Pancreas (tissue), 10 donors: Measurements from ENCODE around the gene ZNF451. TPM values are rescaled to one million over a fixed set of nuclear protein-coding genes. Genes with fewer than 3 reads are reported as not detected.

Experiments
- ATAC-seq, 4 donors: fragments of 200-7000 bp; cut with Tn5 transposase; one replicate each; pipeline versions ENCODE4 v1.8.0 to v1.9.1; 2020; ENCODE audit warnings: mild to moderate bottlenecking in 4 of 4, moderate library complexity in 4 of 4
- DNase-seq, 6 donors: peaks; one replicate each; pipeline ENCODE4 v3.0.0-alpha.2; 2020
- FAIRE-seq: peaks from 2 replicates; lab custom pipeline; 2012; peaks lifted over from hg19 to GRCh38; lab: Jason Lieb, UNC
- H3K27ac ChIP-seq, 4 donors: fragments of 200-600 bp; sonication (generic); 1 replicate in 3 of 4; 2 replicates in 1 of 4; pipeline versions ENCODE4 v1.5.0 to v1.8.0; 2020
- H3K27me3 ChIP-seq, 4 donors: fragments of 200-600 bp; one replicate each; pipeline ENCODE4 v1.8.0; 2021
- H3K36me3 ChIP-seq, 3 donors: fragments of 200-600 bp; sonication (generic) in 1 of 3; one replicate each; pipeline versions ENCODE4 v1.5.0 to v1.8.0; 2020 to 2021
- H3K4me1 ChIP-seq, 3 donors: fragments of 200-600 bp; one replicate each; pipeline ENCODE4 v1.8.0; 2021
- H3K4me3 ChIP-seq, 4 donors: fragments of 200-600 bp; sonication (generic) in 2 of 4; one replicate each; pipeline versions ENCODE4 v1.5.0 to v1.8.0; 2020 to 2021
- H3K9me3 ChIP-seq, 4 donors: fragments of 200-600 bp; one replicate each; pipeline ENCODE4 v1.8.0; 2021
- WGBS, 2 donors: extraction: QIAGEN DNeasy Blood & Tissue Kit; methylation state at CpG; one replicate each; pipeline ENCODE4 v1.1.7; 2013; 5-methylcytosine and 5-hydroxymethylcytosine counted together
- intact Hi-C, 3 donors: fragments of 100-400 bp; cut with DNase I; formaldehyde crosslinking; loops; one replicate each; pipeline versions ENCODE4 v1.11.1 to v1.14.2; 2022
- polyA plus RNA-seq, 2 donors: library from polyadenylated mRNA; stranded (reverse); fragments of 200-250 nt; gene quantifications; one replicate each; pipeline ENCODE4 v1.2.3, GENCODE V29; 2013
- total RNA-seq, 6 donors: library from RNA; stranded (reverse); fragmentation: NEBNext Ultra II Directional in 4 of 6; extraction: Animal tissue kit (Norgen Biotek cat#: 25700) in 4 of 6; gene quantifications; one replicate each; pipeline versions ENCODE4 v1.2.1 to v1.2.4, GENCODE V29; 2021 to 2023
- TF ChIP-seq, protein P1 (sequence below), 4 donors: fragments of 200-600 bp; sonication (generic) in 3 of 4; IDR thresholded peaks; one replicate each; pipeline versions ENCODE4 v1.5.0 to v1.8.0; 2021; ENCODE audit warnings: antibody characterized with exemption in 4 of 4
- donor health status: healthy with polysubstance abuse.
- donor health status: DM: no; HTN: no; CAD: no; lungs with moderate emphysema.
- donor health status: DM: no; HTN: no; CAD: no.
- donor health status: control.
- donor health status: control.
- donor health status: Bipolar disorder and iron deficiency.
- donor health status: DM: yes; HTN: yes; CAD: no.
- donor health status: DM: no; HTN: no; CAD: no.
- donor health status: DM: no; HTN: no; CAD: no.
- donor health status: DM: yes; HTN: yes; CAD: no.

ZNF451 gene
- total and polyA plus RNA-seq, 8 donors, result 9.4 to 26.7 (median 18.3) TPM

DNA sequence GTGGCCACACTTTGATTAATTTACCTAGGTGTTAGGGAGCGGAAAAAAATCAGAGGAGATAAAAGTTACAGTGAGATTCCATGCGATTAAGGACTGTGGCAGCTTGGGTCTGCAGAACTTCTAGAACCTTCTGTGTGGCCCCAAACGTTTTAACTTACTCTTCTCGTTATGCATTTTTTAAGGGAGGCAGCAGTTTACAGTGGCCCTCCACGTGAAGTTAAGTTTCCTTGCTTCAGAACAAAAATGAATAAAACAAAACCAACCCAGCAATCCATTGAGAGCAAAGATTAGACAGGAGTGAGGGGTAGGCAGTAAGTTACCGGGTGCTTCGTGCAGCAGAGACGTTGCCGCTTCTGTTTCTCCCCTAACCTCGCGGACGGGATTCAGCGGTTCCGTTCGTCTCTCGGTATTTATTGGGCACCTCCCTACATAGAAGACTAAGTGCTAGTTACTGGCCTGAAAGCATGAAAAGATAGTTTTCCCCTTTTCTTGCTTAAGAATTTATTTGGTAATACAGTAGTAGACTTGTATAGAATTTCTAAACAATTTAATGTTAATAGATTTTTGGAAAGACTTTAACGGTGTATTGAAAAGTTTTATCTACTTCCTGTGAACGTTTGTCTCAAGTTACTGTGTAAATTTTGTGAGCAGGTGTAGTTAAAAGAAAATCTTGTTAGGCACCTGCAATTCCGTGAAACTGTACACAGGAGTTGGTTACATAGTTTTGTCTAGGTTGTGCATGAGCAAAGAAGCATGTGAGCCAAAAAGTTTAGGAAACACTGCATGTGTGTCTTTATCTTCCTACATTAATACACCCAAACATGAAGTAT, 83.3 kb downstream of the ZNF451 start:
- H3K27me3 ChIP-seq, result no peaks in the 10 kb centered on the region
- DNase-seq (peak in 1 of 6 donors; percentile 21), ATAC-seq (peak in 3 of 4 donors; percentile 39 to 51 (median 44)), FAIRE-seq (no peak)
- peaks cover 0 to 3% (median 0%) of the 10 kb centered on the region in 3 donors for H3K4me1 ChIP-seq
- intact Hi-C loops, result no loop called here
- no peaks in the 10 kb centered on the region for H3K9me3 ChIP-seq
- peak overlapping the region in 3 of 4 donors; percentile 76 to 90 (median 87) for H3K27ac ChIP-seq
- 1 to 2% methylated on average over 19 of the region's 19 CpGs for WGBS, 2 donors
- peak overlapping the region; percentile 44 to 76 (median 66) for H3K4me3 ChIP-seq
- H3K36me3 ChIP-seq, result no peaks in the 10 kb centered on the region
- TF ChIP-seq, protein P1, sequence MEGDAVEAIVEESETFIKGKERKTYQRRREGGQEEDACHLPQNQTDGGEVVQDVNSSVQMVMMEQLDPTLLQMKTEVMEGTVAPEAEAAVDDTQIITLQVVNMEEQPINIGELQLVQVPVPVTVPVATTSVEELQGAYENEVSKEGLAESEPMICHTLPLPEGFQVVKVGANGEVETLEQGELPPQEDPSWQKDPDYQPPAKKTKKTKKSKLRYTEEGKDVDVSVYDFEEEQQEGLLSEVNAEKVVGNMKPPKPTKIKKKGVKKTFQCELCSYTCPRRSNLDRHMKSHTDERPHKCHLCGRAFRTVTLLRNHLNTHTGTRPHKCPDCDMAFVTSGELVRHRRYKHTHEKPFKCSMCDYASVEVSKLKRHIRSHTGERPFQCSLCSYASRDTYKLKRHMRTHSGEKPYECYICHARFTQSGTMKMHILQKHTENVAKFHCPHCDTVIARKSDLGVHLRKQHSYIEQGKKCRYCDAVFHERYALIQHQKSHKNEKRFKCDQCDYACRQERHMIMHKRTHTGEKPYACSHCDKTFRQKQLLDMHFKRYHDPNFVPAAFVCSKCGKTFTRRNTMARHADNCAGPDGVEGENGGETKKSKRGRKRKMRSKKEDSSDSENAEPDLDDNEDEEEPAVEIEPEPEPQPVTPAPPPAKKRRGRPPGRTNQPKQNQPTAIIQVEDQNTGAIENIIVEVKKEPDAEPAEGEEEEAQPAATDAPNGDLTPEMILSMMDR (IDR thresholded peaks at IDR 0.05), result no peak

DNA sequence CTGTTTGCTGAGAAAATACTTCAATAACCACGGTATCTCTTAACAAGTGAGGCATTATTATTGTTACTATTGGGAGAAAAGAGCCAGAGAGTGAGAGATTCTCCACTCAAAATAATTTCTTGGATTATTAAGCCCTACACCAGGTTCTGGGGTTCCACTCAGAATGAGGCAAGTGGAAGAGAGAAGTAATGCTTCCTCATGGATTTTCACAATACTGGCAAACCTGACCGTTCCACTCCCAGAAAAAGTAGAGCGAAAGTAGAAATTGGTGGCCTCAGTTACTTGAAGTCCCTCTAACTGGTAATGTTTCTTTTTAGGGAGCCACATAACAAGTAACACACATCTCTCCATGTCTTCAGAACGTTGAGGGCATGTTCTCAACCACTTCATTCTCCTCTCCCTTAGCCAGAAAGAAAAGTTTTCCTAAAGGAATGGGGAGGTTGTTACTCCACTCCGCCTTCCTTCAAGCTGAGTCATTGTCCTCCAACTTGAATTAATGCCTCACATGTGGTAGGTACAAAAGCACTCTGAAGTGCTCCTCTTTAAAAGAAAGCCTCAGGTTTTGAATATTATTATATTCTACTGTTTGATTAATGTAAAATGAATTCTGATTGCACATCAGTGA, 84.0 kb downstream of the ZNF451 start:
- peak overlapping the region in 1 of 4 donors; percentile 90 for H3K27ac ChIP-seq
- TF ChIP-seq, protein P1 (IDR thresholded peaks at IDR 0.05), result no peak
- H3K4me3 ChIP-seq, result peak overlapping the region in 1 of 4 donors; percentile 67
- no peak for DNase-seq
- H3K9me3 ChIP-seq, result no peaks in the 10 kb centered on the region
- ATAC-seq, result no peak
- intact Hi-C loops, result no loop called here
- WGBS, 2 donors, result 66 to 73% methylated on average over 5 of the region's 5 CpGs
- H3K36me3 ChIP-seq, result no peaks in the 10 kb centered on the region
- H3K27me3 ChIP-seq, result no peaks in the 10 kb centered on the region
- no peak for FAIRE-seq
- peaks cover 0 to 5% (median 3%) of the 10 kb centered on the region in 3 donors for H3K4me1 ChIP-seq

DNA sequence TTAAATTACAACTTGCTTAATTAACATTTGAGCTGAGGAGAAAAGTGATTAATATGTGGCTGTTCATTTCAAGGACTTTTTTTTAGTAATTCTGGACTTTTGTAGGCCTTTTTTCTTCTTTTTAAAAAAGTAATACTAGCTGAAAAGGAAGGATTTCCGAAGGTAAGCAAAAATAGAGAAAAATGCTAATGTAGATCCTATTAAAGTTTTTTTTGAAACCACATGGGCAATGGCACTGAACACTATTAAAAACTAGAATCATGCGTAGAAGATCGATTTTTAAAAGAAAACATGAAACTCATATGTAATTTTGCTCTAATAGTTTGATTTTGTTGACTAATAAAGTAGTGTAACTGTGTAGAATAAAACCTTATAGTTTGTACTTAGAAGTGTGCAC, 84.5 kb downstream of the ZNF451 start:
- Histone ChIP-seq H3K27me3 (no peaks in the 10 kb centered on the region), H3K36me3 (no peaks in the 10 kb centered on the region), H3K9me3 (no peaks in the 10 kb centered on the region), H3K4me1 (peaks cover 0 to 10% (median 8%) of the 10 kb centered on the region in 3 donors), H3K4me3 (no peak overlapping the region), H3K27ac (no peak overlapping the region)
- 92 to 96% methylated on average over 3 of the region's 3 CpGs for WGBS, 2 donors
- intact Hi-C loops, result no loop called here
- FAIRE-seq (no peak), ATAC-seq (no peak), DNase-seq (no peak)
- TF ChIP-seq, protein P1 (IDR thresholded peaks at IDR 0.05), result no peak

DNA sequence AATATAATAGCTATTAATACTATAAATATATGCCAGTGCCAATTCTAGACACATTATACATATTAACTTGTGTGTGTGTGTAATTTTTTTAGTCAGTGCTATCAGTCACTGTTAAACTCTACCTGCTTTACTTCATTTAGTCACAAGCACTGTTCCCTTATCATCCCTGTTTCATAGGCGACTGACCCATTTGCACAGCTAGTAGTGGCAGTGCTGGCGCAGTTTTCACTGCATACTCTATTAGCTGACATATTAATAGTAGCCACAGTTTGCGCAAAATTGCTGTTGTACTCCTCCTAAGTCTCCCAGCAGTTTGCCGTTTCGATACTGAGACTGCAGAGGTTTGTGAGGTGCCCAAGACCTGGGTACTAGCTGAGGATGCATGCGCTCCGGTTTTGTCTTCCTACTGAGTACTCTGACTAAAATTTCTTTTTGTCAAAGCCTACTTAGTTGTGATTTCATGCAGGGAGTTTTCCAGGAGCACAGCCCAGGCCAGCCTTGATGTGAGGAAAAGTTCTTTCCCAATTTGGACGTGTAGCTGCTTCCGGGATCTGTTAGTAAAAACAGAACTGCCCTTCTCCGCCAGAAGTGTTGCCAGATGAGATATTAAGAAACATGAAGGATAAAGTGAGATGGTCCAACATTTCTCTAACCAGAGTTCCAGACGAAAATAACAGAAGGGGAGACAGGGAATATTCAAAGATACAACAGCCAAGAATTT, 87.7 kb downstream of the ZNF451 start:
- intact Hi-C loops, result no loop called here
- no peak overlapping the region for H3K4me3 ChIP-seq
- no peak for ATAC-seq

More for the DNA sequence above, 87.7 kb downstream of the ZNF451 start:
- Histone ChIP-seq H3K36me3 (no peaks in the 10 kb centered on the region), H3K27ac (peak overlapping the region in 1 of 4 donors; percentile 2), H3K4me1 (peaks cover 0 to 10% (median 8%) of the 10 kb centered on the region in 3 donors), H3K27me3 (no peaks in the 10 kb centered on the region), H3K9me3 (no peaks in the 10 kb centered on the region)
- FAIRE-seq (peak; percentile 39), DNase-seq (no peak)
- WGBS, 2 donors, result 84 to 92% methylated on average over 11 of the region's 11 CpGs
- TF ChIP-seq, protein P1 (IDR thresholded peaks at IDR 0.05), result no peak
